WTC11 (cell line): ENCODE data around the gene LOC101059915.

Experiments
- AFF4 ChIP-seq: sonication (generic); formaldehyde crosslinking; IDR thresholded peaks from 2 replicates; pipeline ENCODE4 v1.8.1; 2023; ENCODE audit warnings: mild to moderate bottlenecking, missing genetic modification reagents, borderline replicate concordance
- ATF3 ChIP-seq: sonication (generic); formaldehyde crosslinking; conservative IDR thresholded peaks from 2 replicates; pipeline ENCODE4 v1.8.1; 2022; ENCODE audit warnings: mild to moderate bottlenecking, missing genetic modification reagents
- CTCF ChIP-seq: fragments of 200-600 bp; IDR thresholded peaks from 2 replicates; pipeline ENCODE4 v1.8.0; 2022; ENCODE audit warnings: antibody characterized with exemption
- FOXK1 ChIP-seq: sonication (generic); formaldehyde crosslinking; IDR thresholded peaks from 2 replicates; pipeline ENCODE4 v1.8.0; 2022; ENCODE audit warnings: mild to moderate bottlenecking, moderate library complexity, missing genetic modification reagents
- NFE2L1 ChIP-seq: sonication (generic); formaldehyde crosslinking; IDR thresholded peaks from 2 replicates; pipeline ENCODE4 v1.8.1; 2023; ENCODE audit warnings: missing genetic modification reagents
- RELA ChIP-seq: sonication (generic); formaldehyde crosslinking; IDR thresholded peaks from 2 replicates; pipeline ENCODE4 v1.8.1; 2022; ENCODE audit warnings: missing genetic modification reagents, mild to moderate bottlenecking, borderline replicate concordance
- SMAD3 ChIP-seq: sonication (generic); formaldehyde crosslinking; IDR thresholded peaks from 2 replicates; pipeline ENCODE4 v1.8.0; 2022; ENCODE audit warnings: missing genetic modification reagents, mild to moderate bottlenecking, borderline replicate concordance
- TCF7 ChIP-seq: sonication (generic); formaldehyde crosslinking; IDR thresholded peaks from 2 replicates; pipeline ENCODE4 v1.8.0; 2022; ENCODE audit warnings: mild to moderate bottlenecking, low read depth, missing genetic modification reagents, moderate library complexity
- TEAD1 ChIP-seq: sonication (generic); formaldehyde crosslinking; IDR thresholded peaks from 2 replicates; pipeline ENCODE4 v1.8.0; 2022; ENCODE audit warnings: mild to moderate bottlenecking, missing genetic modification reagents
- USF1 ChIP-seq: sonication (generic); formaldehyde crosslinking; IDR thresholded peaks from 2 replicates; pipeline ENCODE4 v1.8.0; 2022; ENCODE audit warnings: mild to moderate bottlenecking, missing genetic modification reagents

- TF ChIP-seq ATF3 (CRISPR knock-in tag) (no peak), CTCF (no peak), USF1 (no peak), AFF4 (CRISPR knock-in tag) (no peak), SMAD3 (CRISPR knock-in tag) (no peak), NFE2L1 (no peak), RELA (no peak), TCF7 (CRISPR knock-in tag) (no peak), TEAD1 (no peak), FOXK1 (CRISPR knock-in tag) (no peak)
Measured at GRCh38 chrX:71659959-71660358, 7.4 kb upstream of the LOC101059915 start.
